ENCODE measurements around the gene PROCA1. TPM values are rescaled to one million over a fixed set of nuclear protein-coding genes. Genes with fewer than 3 reads are reported as not detected.

PROCA1 gene
- total RNA-seq, 2 experiments from 2014 or later = 5.0 to 5.1 TPM

- no peaks in the 10 kb centered on the region for H3K4me1 Mint-ChIP-seq (ENCODE audit: low read depth)
- ATAC-seq (no peak), DNase-seq (no peak)
- no peak overlapping the region for H3K4me3 Mint-ChIP-seq
- intact Hi-C loops (cut with micrococcal nuclease) = no loop called here
- no peak overlapping the region for H3K27ac Mint-ChIP-seq
- peaks cover 68% of the 10 kb centered on the region for H3K36me3 Mint-ChIP-seq (ENCODE audit: low read depth)
- ChIA-PET CTCF (interaction anchor here (0.8 to 1.4 kb wide), 2 partner anchors 14 to 77 kb away, joined by 3 to 5 read pairs; no protein-coding TSS in a partner anchor), POLR2A (interaction anchor here (0.6 to 3.8 kb wide), 6 partner anchors 11 to 87 kb away, joined by 3 to 14 read pairs (median 5); partner anchors contain the start of gene PROCA1)
- no peak for TF ChIP-seq CTCF (IDR thresholded peaks at IDR 0.05)
- H3K9me3 Mint-ChIP-seq = no peaks in the 10 kb centered on the region
- no peaks in the 10 kb centered on the region for H3K27me3 Mint-ChIP-seq
Observed at GRCh38 chr17:28689011-28689410, 22.7 kb downstream of the PROCA1 start.

- ATAC-seq (no peak), DNase-seq (no peak)
- no peaks in the 10 kb centered on the region for H3K9me3 Mint-ChIP-seq
- H3K4me3 Mint-ChIP-seq = no peak overlapping the region
- peaks cover 66% of the 10 kb centered on the region for H3K36me3 Mint-ChIP-seq (ENCODE audit: low read depth)
- POLR2A ChIA-PET = interaction anchor here (0.6 to 3.8 kb wide), 5 partner anchors 11 to 86 kb away, joined by 3 to 14 read pairs (median 6); partner anchors contain the start of gene PROCA1
- intact Hi-C loops (cut with micrococcal nuclease) = no loop called here
- TF ChIP-seq CTCF (IDR thresholded peaks at IDR 0.05) = no peak
- CTCF ChIA-PET = interaction anchor here (0.7 to 1.7 kb wide), 3 partner anchors 13 to 75 kb away, joined by 3 to 5 read pairs (median 4); no protein-coding TSS in a partner anchor
- no peak overlapping the region for H3K27ac Mint-ChIP-seq
- H3K27me3 Mint-ChIP-seq = no peaks in the 10 kb centered on the region
- H3K4me1 Mint-ChIP-seq (ENCODE audit: low read depth) = no peaks in the 10 kb centered on the region
Observed at GRCh38 chr17:28688481-28688880, 23.2 kb downstream of the PROCA1 start.

- ChIA-PET CTCF (interaction anchor here (1.3 kb wide), 1 partner anchor 25 kb away, joined by 3 read pairs; the partner anchor contains the start of gene PROCA1), POLR2A (interaction anchor here (0.6 kb wide), 1 partner anchor 10 kb away, joined by 3 read pairs; no protein-coding TSS in a partner anchor)
- no peaks in the 10 kb centered on the region for H3K27me3 Mint-ChIP-seq
- DNase-seq (no peak), ATAC-seq (no peak)
- no peak overlapping the region for H3K27ac Mint-ChIP-seq
- no peak for TF ChIP-seq CTCF (IDR thresholded peaks at IDR 0.05)
- intact Hi-C loops (cut with micrococcal nuclease) = no loop called here
- H3K4me3 Mint-ChIP-seq = no peak overlapping the region
- no peaks in the 10 kb centered on the region for H3K4me1 Mint-ChIP-seq (ENCODE audit: low read depth)
- peaks cover 72% of the 10 kb centered on the region for H3K36me3 Mint-ChIP-seq (ENCODE audit: low read depth)
- H3K9me3 Mint-ChIP-seq = no peaks in the 10 kb centered on the region
Observed at GRCh38 chr17:28686296-28686695, 25.4 kb downstream of the PROCA1 start.

GRCh38 chr17:28685366-28685765 lies 26.3 kb downstream of the PROCA1 start:
- ATAC-seq (no peak), DNase-seq (no peak)
- no peaks in the 10 kb centered on the region for H3K9me3 Mint-ChIP-seq

More at GRCh38 chr17:28685366-28685765, 26.3 kb downstream of the PROCA1 start:
- CTCF ChIA-PET = interaction anchor here (1.3 kb wide), 1 partner anchor 26 kb away, joined by 3 read pairs; the partner anchor contains the start of gene PROCA1
- intact Hi-C loops (cut with micrococcal nuclease) = no loop called here
- Mint-ChIP-seq H3K27me3 (no peaks in the 10 kb centered on the region), H3K27ac (no peak overlapping the region), H3K4me3 (no peak overlapping the region), H3K36me3 (ENCODE audit: low read depth) (peaks cover 68% of the 10 kb centered on the region), H3K4me1 (ENCODE audit: low read depth) (no peaks in the 10 kb centered on the region)
- POLR2A ChIA-PET = no interaction called here
- no peak for TF ChIP-seq CTCF (IDR thresholded peaks at IDR 0.05)
